ENCODE results near the gene TOP3B.
"Not testable (repeated sequence)": the region's sequence is repeated elsewhere in the genome, so short reads cannot be mapped to it uniquely, and the experiment has no call there.

GRCh38 chr22:21914033-21914642 lies 68.4 kb downstream of the TOP3B start:
- not testable (repeated sequence) for TF ChIP-seq CTCF (IDR thresholded peaks at IDR 0.05; ENCODE audit: low read depth, low read length, poor library complexity, severe bottlenecking); EZH2phosphoT487 (IDR thresholded peaks at IDR 0.05; ENCODE audit: borderline replicate concordance, low read length)

Data from DOHH2 (cell line).